NCI-H1417 (cell line): Measurements from ENCODE around the gene CHST10.

Source experiments
- DNase-seq, 3 experiments: peaks; one replicate each; lab custom pipeline; 2025; lab: John Stamatoyannopoulos, UW

The CHST10 gene

GRCh38 chr2:100416397-100416934 is 1.0 kb downstream of the CHST10 start:
- no peak for DNase-seq

GRCh38 chr2:100413571-100413970 is 3.9 kb downstream of the CHST10 start:
- DNase-seq = no peak

GRCh38 chr2:100412881-100413321 is 4.6 kb downstream of the CHST10 start:
- peak in 1 of 3 experiments; percentile 10 for DNase-seq

- no peak for DNase-seq
Measured at GRCh38 chr2:100412466-100412865, 5.0 kb downstream of the CHST10 start.

- no peak for DNase-seq
Measured at GRCh38 chr2:100411841-100412292, 5.6 kb downstream of the CHST10 start.

GRCh38 chr2:100409975-100410647 is 7.4 kb downstream of the CHST10 start:
- no peak for DNase-seq

GRCh38 chr2:100409461-100409860 is 8.0 kb downstream of the CHST10 start:
- no peak for DNase-seq

- DNase-seq = no peak
Measured at GRCh38 chr2:100408941-100409340, 8.5 kb downstream of the CHST10 start.

GRCh38 chr2:100408104-100408503 is 9.4 kb downstream of the CHST10 start:
- DNase-seq = no peak

- no peak for DNase-seq
Measured at GRCh38 chr2:100407563-100407962, 9.9 kb downstream of the CHST10 start.

GRCh38 chr2:100407073-100407472 is 10.4 kb downstream of the CHST10 start:
- DNase-seq = no peak

- DNase-seq = no peak
Measured at GRCh38 chr2:100406120-100406508, 11.4 kb downstream of the CHST10 start.

- DNase-seq = no peak
Measured at GRCh38 chr2:100405403-100406119, 11.9 kb downstream of the CHST10 start.

GRCh38 chr2:100404411-100404810 is 13.1 kb downstream of the CHST10 start:
- no peak for DNase-seq

- no peak for DNase-seq
Measured at GRCh38 chr2:100403722-100404121, 13.7 kb downstream of the CHST10 start.

GRCh38 chr2:100401268-100401667 is 16.2 kb downstream of the CHST10 start:
- no peak for DNase-seq

GRCh38 chr2:100399714-100400113 is 17.8 kb downstream of the CHST10 start:
- DNase-seq = no peak

- DNase-seq = no peak
Measured at GRCh38 chr2:100397976-100398375, 19.5 kb downstream of the CHST10 start.

- DNase-seq = no peak
Measured at GRCh38 chr2:100397118-100397860, 20.2 kb downstream of the CHST10 start.

GRCh38 chr2:100396483-100396882 is 21.0 kb downstream of the CHST10 start:
- no peak for DNase-seq

GRCh38 chr2:100395532-100396350 is 21.7 kb downstream of the CHST10 start:
- no peak for DNase-seq
